NCI-H146 treated with DMSO at 0.1 percent for 48 hours (cell line): ENCODE data around the gene MCAT.

ENCODE experiments used
- DNase-seq: peaks from one replicate; lab custom pipeline; 2025; ENCODE audit not compliant: unreplicated experiment; lab: John Stamatoyannopoulos, UW

MCAT gene

DNA sequence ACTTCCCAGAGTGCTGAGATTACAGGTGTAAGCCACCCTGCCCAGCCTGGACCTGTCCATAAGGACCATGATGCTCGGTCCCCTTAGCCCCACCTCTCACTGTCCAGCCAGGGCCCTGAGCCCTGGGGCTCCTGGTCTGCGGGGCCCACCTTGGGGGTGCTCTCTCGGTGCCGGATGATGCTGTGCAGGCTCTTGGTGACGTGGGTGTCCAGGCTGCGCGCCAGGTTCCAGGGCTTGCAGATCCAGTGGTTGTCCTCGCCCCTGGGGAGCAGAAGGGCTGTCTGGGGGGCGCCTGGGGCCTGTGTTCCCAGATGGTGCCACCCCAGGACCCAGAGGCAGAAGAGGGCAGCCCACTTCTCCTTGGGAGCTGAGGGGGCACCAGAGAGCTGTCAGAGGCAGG lies 30.4 kb upstream of the MCAT start:
- no peak for DNase-seq

DNA sequence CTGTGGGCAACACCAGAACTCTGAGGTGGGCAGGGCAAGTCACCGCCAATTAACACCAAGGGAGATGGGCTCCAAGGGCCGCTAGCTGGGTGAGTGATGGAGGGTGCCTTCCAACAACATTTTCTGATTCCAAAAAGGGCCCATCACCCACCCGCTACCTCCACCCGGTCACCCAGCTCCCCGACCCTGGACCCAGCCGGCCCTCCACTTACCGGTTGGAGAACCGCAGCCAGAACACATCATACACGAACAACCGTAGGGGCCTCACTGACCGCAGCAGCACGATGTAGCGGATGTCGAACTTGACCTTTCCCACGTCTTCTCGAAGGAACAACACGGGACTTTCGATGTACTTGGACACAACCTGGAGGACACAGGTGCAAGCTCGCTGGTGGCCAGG lies 29.0 kb upstream of the MCAT start:
- DNase-seq = no peak

DNA sequence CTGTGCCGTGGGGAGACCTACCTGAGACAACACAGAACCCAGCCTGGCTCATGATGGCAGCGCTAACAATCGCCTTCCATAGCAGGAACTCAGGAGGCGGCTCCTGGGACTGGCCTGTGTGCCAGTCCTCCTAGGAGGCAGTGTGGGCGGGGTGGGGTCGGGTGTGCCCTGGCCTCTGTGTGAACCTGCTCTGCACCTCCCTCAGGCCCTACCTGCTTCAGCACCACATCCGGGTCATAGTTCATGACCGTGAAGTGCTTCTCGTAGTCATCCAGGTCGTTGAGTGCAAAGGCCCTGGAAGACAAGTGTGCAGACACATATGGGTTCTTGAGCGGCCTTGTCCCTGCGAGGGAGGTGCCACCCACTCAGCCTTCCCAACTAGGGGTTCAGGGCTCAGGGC lies 28.4 kb upstream of the MCAT start:
- no peak for DNase-seq

DNA sequence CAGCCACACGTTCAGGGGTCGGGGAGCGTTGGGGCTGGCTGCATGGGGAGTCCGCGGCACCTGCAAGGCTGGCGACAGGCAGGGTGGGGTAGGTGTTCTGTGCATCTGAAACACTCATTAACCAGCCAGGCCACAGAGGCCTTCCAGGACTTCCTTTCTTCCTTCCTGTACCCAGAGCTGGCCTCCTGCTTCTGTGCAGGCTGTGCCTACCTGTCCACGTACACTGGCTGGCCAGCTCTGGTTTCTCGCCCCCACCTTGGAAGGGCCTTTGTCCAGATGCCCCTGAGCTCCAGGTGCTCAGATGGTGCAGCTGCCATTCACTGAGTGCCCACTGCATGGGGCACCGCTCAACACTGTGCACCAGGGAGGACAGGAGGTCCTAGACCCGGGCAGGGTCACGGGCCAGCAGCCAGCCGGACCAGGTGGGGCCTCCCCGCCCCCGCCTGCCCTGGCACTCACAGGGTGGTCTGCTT lies 27.9 kb upstream of the MCAT start:
- DNase-seq = no peak

DNA sequence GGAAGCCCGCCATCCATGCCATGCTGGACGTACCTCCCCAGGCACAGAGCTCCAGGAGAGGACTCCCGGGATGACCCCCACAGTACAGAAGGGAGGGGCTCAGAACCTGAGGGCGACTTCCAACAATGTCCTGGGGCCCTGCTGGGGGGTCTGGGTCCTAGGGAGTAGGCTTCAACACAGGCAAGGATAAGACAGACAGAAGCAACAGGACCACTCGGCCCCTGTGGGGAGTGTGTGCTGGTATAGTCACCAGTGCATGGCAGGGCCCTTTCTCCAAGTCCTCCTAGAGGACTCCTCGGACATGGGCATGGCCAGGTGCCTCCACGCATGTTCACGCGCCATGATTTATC lies 26.9 kb upstream of the MCAT start:
- DNase-seq = no peak

DNA sequence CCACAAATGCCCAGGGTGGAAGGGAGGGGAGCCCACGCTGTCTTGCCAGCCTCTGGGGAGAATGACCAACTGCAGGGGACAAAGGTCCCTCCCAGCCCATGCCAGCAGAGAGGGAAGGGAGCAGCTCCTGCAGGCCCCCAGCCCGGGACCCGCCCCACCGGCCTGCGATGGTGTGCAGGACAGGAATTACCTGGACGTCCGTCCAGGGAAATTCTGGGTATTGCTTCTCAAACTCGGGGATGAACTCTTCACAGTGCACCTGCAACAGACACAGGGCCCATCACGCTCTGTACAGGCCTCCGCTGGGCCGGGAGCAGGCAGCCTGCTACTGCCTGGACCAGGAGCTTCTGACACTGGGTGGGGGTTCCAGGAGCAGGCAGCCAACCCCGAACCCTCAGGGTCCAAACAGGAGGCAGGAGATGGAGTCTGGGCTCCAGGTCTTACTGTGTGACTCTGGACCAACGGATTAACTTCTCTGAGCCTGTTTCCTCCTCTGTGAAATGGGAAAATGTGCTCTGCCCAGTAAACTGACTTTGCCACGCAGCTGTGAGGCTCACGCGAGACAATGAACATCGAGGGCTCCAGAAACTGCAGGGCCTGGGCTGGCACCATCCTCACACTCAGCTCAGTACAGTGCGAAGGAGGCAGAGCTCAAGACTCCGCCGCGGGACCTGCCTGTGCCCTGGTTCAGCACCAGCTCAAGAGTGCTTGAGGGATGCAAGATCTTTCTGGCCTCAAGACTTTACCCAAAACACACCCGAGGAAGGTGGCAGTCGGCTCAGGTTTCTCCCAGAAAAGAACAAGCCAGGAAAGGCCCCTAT lies 26.3 kb upstream of the MCAT start:
- DNase-seq = no peak

DNA sequence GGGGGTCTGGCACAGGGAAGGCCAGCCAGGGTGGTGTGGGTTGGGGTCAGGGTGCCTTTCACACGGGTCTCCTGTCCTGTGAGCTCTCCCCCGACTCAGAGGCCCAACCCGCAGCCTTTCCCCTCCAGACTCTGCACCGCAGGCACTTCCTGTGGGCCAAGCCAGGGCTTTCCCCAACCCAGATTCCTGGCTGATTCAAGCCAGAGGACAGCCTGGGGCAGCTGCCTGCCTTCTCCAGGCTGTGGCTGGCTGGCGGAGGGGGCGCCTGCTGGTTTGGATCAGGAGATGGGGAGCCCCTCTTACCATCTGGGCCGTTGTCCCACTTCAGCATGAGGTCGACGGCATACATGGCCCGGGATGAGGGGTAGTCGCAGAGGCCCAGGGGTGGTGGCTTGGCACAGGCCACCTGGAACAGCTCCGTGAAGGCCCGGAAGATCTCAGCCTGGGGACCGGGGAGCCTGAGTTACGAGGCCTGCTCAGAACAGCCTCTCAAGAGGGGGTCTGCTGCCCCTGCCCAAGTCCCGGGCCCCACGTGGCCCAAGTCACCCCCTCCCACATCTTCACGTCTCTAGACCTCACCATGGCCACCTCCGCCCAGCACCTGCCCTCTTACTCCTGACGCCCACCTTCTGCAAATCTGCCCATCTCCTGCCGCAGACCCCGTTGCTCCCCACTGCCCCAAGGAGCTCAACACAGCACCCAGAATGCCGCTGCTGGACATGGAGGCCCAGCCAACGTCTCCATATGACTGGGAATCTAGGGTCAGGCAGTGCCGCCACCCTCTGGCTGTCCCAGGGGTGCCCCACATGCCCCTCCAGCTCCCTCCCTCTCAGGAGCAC lies 25.5 kb upstream of the MCAT start:
- DNase-seq = no peak

DNA sequence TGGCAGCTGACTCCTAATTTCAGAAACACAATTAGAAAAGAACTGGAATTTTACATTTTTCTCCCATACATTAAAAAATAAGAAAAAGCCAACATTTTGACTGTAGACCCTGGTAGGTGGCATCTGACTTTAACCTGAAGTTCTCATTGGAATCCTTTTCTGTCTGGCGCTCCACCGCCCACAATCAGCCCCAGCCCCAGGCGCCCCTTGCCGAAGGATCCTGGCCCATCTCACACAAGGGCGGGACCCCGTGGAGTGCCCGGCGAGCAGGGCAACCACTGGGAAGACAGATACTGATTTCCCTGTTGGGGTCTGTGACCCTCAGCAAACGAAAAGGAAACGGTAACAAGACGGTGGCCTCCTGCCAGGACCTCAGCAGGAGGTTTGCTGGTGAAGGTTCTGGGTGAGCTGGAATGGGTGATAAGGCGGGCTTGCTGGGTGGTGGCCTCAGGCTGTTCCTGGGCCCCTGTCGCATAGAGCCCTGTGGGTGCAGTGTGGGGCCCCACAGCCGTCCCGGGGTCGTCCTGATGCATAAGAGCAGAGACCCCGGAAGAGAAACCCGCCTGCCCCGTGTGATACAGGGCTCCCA lies 23.9 kb upstream of the MCAT start:
- DNase-seq = no peak

DNA sequence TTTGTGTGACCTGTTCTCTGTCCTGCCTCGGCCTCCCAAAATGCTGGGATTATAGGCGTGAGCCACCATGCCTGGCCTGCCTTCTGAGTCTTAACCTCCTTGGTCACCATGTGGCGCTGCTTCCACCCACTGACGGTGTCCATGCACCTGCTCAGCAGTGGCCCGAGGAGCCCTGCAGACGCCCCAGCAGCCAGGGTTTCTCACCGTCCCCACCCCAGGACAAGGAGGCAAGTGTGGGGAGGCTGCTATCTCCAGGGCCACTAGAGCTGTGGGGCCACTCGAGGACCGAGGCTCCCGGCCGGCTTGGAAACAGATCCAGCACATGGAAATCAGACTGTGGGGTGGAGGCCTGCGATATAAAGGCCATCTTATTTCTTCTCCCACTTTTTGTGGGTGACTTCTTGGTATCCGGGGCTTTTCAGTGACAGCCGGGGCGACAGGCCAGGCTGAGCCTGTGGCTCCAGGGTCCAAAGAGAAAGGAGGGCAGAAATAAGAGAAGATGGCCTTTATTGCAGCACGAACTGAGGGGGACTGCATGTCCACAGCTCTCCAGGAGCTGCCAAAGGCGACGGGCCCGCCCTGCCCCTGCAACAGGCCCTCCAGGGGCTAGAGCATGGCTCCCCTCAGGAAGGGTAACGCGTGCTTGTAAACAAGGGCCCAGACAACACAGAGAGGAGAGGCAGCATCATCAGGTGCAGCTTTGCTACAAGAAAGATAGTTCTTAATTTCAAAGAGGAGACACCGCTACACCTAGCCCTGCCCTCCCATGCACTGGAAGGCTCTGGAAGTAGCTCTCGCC lies 23.1 kb upstream of the MCAT start:
- no peak for DNase-seq

DNA sequence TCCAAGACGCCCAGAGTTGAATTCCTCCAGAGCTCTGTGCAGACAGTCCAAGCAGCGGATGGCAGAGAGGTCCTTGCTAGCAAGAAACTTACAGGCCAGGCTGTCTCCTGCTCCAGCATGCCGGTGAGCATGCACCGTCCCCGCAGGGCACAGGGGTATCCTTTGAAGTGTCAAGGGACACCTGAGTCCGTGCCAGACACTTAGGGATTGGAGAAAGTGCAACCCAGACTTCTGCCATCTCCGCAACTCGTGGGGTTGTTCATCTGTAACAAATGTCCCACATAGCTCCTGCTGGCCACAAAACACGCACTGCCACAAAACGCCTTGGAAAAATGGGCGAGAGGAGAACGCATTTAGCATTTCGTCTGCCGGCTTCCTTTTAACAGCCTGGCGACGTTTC lies 21.4 kb upstream of the MCAT start:
- DNase-seq = no peak

DNA sequence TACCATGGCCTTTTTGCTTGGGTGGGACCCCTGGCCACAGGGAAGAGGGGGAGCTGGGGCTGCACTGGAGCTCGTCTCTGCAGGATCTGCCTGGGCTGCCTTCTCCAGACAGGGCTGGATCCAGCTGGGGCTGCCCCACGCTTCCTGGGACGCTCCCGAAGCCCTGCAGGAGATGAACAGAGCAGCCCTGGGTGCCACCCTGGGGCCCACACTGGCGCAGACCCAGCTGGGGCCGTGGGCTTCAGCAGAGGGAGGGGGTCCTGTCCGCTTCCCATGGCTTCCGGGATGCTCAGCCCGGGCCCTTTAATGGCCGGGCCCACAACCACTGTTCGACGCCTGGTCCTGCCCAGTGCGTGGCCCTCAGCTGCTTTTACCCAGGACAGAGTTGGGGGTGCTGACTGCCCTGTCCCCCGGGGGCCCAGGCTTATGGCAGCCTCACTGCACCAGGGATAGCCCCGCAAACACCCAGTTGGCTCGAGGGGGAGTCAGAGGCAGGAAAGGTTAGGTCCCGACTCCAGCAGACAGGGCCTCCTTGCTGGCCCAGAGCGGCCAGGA lies 20.1 kb upstream of the MCAT start:
- DNase-seq = no peak

DNA sequence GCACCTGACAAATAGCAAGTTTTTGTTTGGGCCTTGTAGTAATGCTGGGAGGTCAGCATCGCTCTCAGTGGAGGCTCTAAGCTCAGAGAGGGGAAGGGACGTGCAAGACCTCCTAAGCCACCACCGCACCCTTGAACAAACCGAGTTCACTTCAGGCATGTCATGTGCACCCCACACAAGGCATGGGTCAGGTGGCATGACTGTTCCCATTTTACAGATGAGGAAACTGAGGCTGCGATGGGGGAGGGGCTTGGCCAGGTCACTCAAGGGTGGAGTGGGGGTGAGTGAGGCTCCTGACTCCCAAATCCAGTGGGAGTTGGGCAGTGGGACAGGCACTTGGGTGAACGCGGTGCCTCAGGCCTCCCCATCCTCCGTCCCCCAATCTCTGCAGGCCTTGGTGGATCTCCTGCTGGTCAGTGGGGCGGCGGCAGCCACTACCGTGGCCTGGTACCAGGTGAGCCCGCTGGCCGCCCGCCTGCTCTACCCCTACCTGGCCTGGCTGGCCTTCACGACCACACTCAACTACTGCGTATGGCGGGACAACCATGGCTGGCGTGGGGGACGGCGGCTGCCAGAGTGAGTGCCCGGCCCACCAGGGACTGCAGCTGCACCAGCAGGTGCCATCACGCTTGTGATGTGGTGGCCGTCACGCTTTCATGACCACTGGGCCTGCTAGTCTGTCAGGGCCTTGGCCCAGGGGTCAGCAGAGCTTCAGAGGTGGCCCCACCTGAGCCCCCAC lies 19.4 kb upstream of the MCAT start:
- no peak for DNase-seq

DNA sequence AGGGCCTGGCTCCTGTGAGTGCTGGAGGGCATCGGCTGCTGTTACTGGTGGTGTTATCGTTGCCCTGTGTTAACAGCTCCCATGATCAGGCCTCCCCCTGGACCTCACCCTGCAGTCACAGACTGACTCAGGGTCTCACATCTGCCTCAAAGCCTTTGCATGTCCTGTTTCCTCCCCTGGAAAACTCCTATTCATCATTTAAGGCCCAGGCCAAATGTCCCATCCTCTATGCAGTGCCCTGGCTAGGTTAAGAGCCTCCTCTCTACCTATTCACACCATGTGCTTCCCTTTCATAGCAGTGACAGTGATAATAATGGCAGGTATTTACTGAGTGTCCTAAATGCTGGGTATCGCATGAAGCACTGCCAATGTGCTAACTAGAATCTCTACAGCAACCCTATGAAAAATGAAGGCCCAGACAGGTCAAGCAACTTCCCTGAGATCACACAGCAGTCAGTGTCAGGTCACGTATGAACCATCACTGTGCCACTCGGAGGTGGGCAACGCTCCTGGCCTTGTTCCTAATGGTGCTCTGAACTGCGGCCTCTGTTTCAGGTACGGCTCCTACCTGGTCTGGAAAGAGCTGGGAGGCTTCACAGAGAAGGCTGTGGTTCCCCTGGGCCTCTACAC lies 17.4 kb upstream of the MCAT start:
- DNase-seq = no peak

DNA sequence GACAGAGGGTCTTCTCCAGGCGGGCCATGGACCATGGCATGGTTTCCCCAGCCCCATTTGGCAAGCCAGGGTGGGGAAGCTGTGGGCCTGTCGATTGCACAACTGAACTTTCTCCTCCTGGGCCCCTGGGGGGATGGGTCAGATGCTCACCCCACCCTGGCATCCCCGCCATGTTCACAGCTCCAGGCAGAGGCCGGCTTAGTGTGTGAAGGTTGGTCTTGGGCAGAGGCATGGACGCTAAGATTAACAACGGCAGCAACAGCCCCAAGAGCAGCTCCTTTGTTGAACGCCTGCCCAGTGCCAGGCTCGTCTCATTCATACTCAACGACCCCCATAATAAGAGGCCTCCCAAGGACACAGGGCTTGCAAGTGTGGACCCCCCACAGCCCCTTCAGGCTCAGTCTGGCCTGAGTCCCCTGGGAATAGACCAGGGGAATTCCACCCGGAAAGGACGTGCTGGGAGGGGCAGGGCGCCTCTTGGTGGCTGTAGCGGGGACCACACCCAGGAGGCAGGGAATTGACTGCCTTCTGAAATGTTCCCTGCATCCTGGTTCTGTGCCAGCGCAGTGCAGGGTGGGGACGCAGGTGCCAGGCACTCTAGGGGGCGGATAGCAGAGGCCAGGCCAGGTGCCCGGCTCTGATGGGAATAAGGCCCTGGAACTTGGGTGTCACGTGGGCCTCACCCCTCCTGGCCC lies 16.4 kb upstream of the MCAT start:
- DNase-seq = no peak

DNA sequence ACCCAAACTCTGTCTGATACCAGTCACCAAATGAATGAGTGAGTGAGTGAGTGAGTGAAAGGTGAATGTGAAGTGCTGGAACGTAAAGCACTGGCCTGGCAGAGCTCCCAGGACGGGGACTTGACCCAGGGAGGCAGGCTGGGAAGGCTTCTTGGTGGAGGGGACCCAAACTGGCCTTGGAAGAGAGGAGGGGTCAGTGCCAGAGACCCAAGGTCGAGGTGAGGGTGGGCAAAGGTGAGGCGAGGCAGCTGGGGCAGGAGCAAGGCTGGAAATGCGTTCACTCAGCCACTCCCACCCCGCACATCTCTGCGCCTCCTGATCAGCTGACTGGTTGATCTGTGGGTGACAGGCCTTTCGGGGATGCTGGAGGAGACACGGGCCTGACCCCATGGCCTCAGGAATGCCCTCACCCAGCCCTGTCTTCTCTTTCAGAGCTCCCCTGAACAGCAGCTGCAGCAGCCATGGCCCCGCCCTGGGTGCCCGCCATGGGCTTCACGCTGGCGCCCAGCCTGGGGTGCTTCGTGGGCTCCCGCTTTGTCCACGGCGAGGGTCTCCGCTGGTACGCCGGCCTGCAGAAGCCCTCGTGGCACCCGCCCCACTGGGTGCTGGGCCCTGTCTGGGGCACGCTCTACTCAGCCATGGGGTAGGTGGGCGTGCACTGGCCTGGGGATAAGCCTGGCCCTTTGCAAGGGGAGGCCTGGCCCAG lies 15.7 kb upstream of the MCAT start:
- DNase-seq = no peak

DNA sequence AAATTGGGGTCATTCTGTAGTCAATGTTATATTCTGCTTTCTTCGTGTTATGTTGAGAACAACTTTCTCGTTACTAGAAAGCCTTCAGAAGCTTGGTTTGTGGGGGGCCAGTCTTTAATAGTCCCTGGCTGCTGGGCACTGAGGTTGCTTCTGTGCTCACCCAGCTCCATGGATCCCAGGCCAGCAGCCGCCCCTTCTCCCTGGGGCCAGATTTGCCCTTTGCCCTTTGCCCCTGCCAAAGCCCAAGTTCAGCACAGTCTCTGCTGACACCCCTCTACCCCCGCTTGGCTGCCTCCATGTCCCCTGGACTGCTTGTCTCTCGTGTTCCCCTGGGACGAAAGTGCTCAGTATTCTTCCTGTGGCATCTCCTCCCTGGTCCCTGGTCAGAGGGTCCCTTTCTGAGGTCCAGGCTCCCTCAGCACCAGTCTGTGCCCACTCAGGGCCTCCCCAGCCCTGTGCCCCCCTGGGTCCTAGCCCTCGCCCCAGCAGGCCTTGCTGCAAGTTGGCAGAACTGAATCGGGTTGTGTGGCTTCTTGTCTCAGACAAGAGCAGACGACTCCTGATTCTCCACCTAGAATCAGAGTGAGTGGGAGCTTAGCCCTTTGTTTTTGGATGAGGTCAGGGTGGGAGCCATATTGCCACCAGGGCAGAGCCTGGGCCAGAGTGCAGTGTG lies 14.8 kb upstream of the MCAT start:
- DNase-seq = no peak

DNA sequence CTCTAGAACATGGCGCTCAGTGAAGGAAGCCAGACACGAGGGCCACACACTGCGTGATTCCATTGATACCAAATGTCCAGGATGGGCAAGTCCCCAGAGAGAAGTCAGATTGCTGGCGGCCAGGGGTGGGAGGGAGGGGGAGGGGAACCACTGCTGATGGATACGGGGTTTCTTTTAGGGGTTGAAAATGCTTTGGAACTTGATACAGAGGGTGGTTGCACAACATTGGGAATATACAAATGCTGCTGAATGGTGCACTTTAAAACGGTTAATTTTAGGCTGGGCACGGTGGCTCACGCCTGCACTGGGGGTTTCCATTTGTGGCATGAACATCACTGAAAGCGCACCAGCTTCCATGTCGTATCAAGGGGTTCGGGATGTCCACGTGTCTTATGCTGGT lies 13.2 kb upstream of the MCAT start:
- DNase-seq = no peak

DNA sequence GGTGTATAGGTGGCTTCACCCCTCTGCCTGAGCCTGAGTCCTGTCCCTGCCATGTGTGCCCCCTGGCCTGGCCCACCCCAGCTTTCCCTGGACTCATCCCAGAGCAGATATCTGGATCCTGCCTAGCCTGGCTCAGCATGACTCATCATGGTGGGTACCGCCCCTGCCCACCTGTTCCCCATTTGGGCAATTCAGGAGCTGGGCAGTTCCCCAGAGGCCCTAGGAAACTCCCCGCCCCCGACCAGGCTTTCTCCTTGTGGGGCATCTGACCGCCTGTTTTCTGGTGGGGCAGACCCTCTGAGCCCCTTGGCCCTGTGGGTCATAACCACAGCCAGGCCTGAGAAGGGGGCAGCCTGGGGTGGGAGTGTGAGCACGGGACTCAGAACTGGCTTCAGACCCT lies 12.6 kb upstream of the MCAT start:
- no peak for DNase-seq
